Myocyte (in vitro differentiated cells): ENCODE results near the gene ST3GAL4. TPM values are rescaled to one million over a fixed set of nuclear protein-coding genes. Genes with fewer than 3 reads are reported as not detected.

Experiments
- DNase-seq: peaks from one replicate; pipeline ENCODE4 v3.0.0-alpha.2; 2012; ENCODE audit warnings: low read depth
- total RNA-seq: library from RNA; depleted of rRNA; stranded (reverse); fragments of >200 nt; gene quantifications from 2 replicates; pipeline ENCODE4 v1.2.3, GENCODE V29; 2014

ST3GAL4 gene
- total RNA-seq, 1 donor from 2014 or later: 24.2 TPM

- DNase-seq: peak; percentile 19
These were observed 48.2 kb downstream of the ST3GAL4 start for GRCh38 chr11:126403658-126404057.

GRCh38 chr11:126404367-126404766, 48.9 kb downstream of the ST3GAL4 start:
- no peak for DNase-seq

- no peak for DNase-seq
These were observed 49.9 kb downstream of the ST3GAL4 start for GRCh38 chr11:126405374-126405773.

- DNase-seq: no peak
These were observed 50.4 kb downstream of the ST3GAL4 start for GRCh38 chr11:126405906-126406305.

GRCh38 chr11:126406368-126406767, 50.9 kb downstream of the ST3GAL4 start:
- DNase-seq: no peak

- peak; percentile 73 for DNase-seq
These were observed 51.6 kb downstream of the ST3GAL4 start for GRCh38 chr11:126407101-126407521.

GRCh38 chr11:126407682-126408288, 52.3 kb downstream of the ST3GAL4 start:
- no peak for DNase-seq

- DNase-seq: no peak
These were observed 53.0 kb downstream of the ST3GAL4 start for GRCh38 chr11:126408496-126408895.

- DNase-seq: no peak
These were observed 53.6 kb downstream of the ST3GAL4 start for GRCh38 chr11:126408901-126409619.

- DNase-seq: no peak
These were observed 54.1 kb downstream of the ST3GAL4 start for GRCh38 chr11:126409620-126409985.

- DNase-seq: peak; percentile 60
These were observed 55.2 kb downstream of the ST3GAL4 start for GRCh38 chr11:126410649-126411048.

GRCh38 chr11:126411971-126412381, 56.5 kb downstream of the ST3GAL4 start:
- DNase-seq: no peak

GRCh38 chr11:126413426-126413825, 57.9 kb downstream of the ST3GAL4 start:
- DNase-seq: no peak

GRCh38 chr11:126413843-126414405, 58.4 kb downstream of the ST3GAL4 start:
- no peak for DNase-seq

GRCh38 chr11:126414615-126415014, 59.1 kb downstream of the ST3GAL4 start:
- DNase-seq: no peak

- DNase-seq: peak; percentile 86
These were observed 59.6 kb downstream of the ST3GAL4 start for GRCh38 chr11:126415128-126415527.

GRCh38 chr11:126415669-126416420, 60.4 kb downstream of the ST3GAL4 start:
- no peak for DNase-seq

GRCh38 chr11:126416542-126417090, 61.1 kb downstream of the ST3GAL4 start:
- DNase-seq: no peak

GRCh38 chr11:126417091-126417862, 61.8 kb downstream of the ST3GAL4 start:
- no peak for DNase-seq

- no peak for DNase-seq
These were observed 63.4 kb downstream of the ST3GAL4 start for GRCh38 chr11:126418887-126419286.
